ENCODE results near the gene COL21A1.

The COL21A1 gene

GRCh38 chr6:56246881-56247653, at the start of gene COL21A1 (continued):
- TF ChIP-seq ZNF664 (tag by site-specific recombination; IDR thresholded peaks at IDR 0.05): no peak
- no peak for TF ChIP-seq ZNF248 (tag by site-specific recombination; IDR thresholded peaks at IDR 0.05)
- TF ChIP-seq GLIS2 (tag by site-specific recombination; IDR thresholded peaks at IDR 0.05): peak; percentile 32
- no peak for TF ChIP-seq ZNF837 (tag by site-specific recombination; IDR thresholded peaks at IDR 0.05)
- TF ChIP-seq ZNF350 (tag by site-specific recombination; IDR thresholded peaks at IDR 0.05): no peak
- no peak for TF ChIP-seq ZNF266 (tag by site-specific recombination; IDR thresholded peaks at IDR 0.05; ENCODE audit: low read depth)
- TF ChIP-seq ZNF776 (tag by site-specific recombination; IDR thresholded peaks at IDR 0.05; ENCODE audit: borderline replicate concordance): no peak
- TF ChIP-seq ZNF354C (tag by site-specific recombination; IDR thresholded peaks at IDR 0.05; ENCODE audit: borderline replicate concordance, low read depth): no peak
- peak; percentile 10; the same call in 1 of the 2 replicates for TF ChIP-seq SP7 (tag by site-specific recombination; IDR thresholded peaks at IDR 0.05)
- TF ChIP-seq KLF7 (tag by site-specific recombination; IDR thresholded peaks at IDR 0.05; ENCODE audit: borderline replicate concordance): no peak
- TF ChIP-seq KLF9 (tag by site-specific recombination; IDR thresholded peaks at IDR 0.05; ENCODE audit: low read depth): peak; percentile 59; the same call in 1 of the 2 replicates
- TF ChIP-seq KLF10 (tag by site-specific recombination; IDR thresholded peaks at IDR 0.05): no peak
- TF ChIP-seq ZNF549 (tag by site-specific recombination; IDR thresholded peaks at IDR 0.05): no peak
- TF ChIP-seq SETDB1 (IDR thresholded peaks at IDR 0.05; ENCODE audit: insufficient read length, low read length): no peak
- TF ChIP-seq ZNF514 (tag by site-specific recombination; IDR thresholded peaks at IDR 0.05): no peak
- 0 out of 2 replicates have a peak, but pooled peaks have one; percentile 10 for TF ChIP-seq GLIS1 (tag by site-specific recombination; IDR thresholded peaks at IDR 0.05)
- peak; percentile 62; the same call in 1 of the 2 replicates for TF ChIP-seq ZEB2 (tag by site-specific recombination; IDR thresholded peaks at IDR 0.05)
- no peak for TF ChIP-seq ZBTB49 (tag by site-specific recombination; IDR thresholded peaks at IDR 0.05; ENCODE audit: low read depth)
- TF ChIP-seq ZSCAN23 (tag by site-specific recombination; IDR thresholded peaks at IDR 0.05): no peak
- peak; percentile 61; the same call in 1 of the 2 replicates for TF ChIP-seq KLF16 (tag by site-specific recombination; IDR thresholded peaks at IDR 0.05)
- TF ChIP-seq ZXDB (tag by site-specific recombination; IDR thresholded peaks at IDR 0.05): 0 out of 2 replicates have a peak, but pooled peaks have one; percentile 32
- no peak for TF ChIP-seq ZSCAN30 (tag by site-specific recombination; IDR thresholded peaks at IDR 0.05)
- no peak for TF ChIP-seq HOXD13 (CRISPR knock-in tag; IDR thresholded peaks at IDR 0.05; ENCODE audit: borderline replicate concordance)
- no peak for TF ChIP-seq ZNF707 (tag by site-specific recombination; IDR thresholded peaks at IDR 0.05)
- TF ChIP-seq REST (tag by site-specific recombination; IDR thresholded peaks at IDR 0.05): no peak
- no peak for TF ChIP-seq TCF7L2 (IDR thresholded peaks at IDR 0.05; ENCODE audit: borderline replicate concordance, low read depth, low read length)
- TF ChIP-seq ZNF140 (tag by site-specific recombination; IDR thresholded peaks at IDR 0.05): no peak
- no peak for TF ChIP-seq FEZF1 (tag by site-specific recombination; IDR thresholded peaks at IDR 0.05)
- TF ChIP-seq ZSCAN4 (tag by site-specific recombination; IDR thresholded peaks at IDR 0.05): no peak
- peak; percentile 38; the same call in 1 of the 2 replicates for TF ChIP-seq ZNF76 (tag by site-specific recombination; IDR thresholded peaks at IDR 0.05; ENCODE audit: borderline replicate concordance, low read depth)
- TF ChIP-seq ZSCAN5A (tag by site-specific recombination; IDR thresholded peaks at IDR 0.05): no peak
- peak; percentile 92 for TF ChIP-seq ZBTB20 (tag by site-specific recombination; IDR thresholded peaks at IDR 0.05)

Data from HEK293 (cell line).